ENCODE data around the gene TMEM61.
A peak's percentile ranks its signal among the peaks of the same experiment; 100 is the strongest.
"Not testable (repeated sequence)": the region's sequence is repeated elsewhere in the genome, so short reads cannot be mapped to it uniquely, and the experiment has no call there.

The TMEM61 gene

GRCh38 chr1:54980528-54981241, at the start of gene TMEM61:
Gene TMEM61 (plus strand): TSS chr1:54980628. CDS start chr1:54981066, 438 bp downstream.
- ATAC-seq (no peak), DNase-seq (no peak)
- Mint-ChIP-seq H3K36me3 (ENCODE audit: low read depth) (no peaks in the 10 kb centered on the region), H3K4me1 (no peaks in the 10 kb centered on the region), H3K9me3 (no peaks in the 10 kb centered on the region), H3K27ac (no peak within 1 kb of the TSS), H3K4me3 (no peak within 1 kb of the TSS), H3K27me3 (peaks cover 38% of the 10 kb centered on the region)

GRCh38 chr1:54931275-54931840, 49.1 kb upstream of the TMEM61 start:
- Mint-ChIP-seq H3K9me3 (no peaks in the 10 kb centered on the region), H3K4me3 (no peak overlapping the region), H3K36me3 (ENCODE audit: low read depth) (no peaks in the 10 kb centered on the region), H3K27ac (no peak overlapping the region), H3K27me3 (peaks cover 10% of the 10 kb centered on the region), H3K4me1 (no peaks in the 10 kb centered on the region)
- DNase-seq: no peak
- no peak for ATAC-seq

GRCh38 chr1:54934081-54934480, 46.3 kb upstream of the TMEM61 start:
- not testable (repeated sequence) for ATAC-seq, H3K4me1 Mint-ChIP-seq

GRCh38 chr1:54934869-54935268, 45.6 kb upstream of the TMEM61 start:
- ATAC-seq (no peak), DNase-seq (no peak)
- no peak overlapping the region for H3K27ac Mint-ChIP-seq
- peaks cover 4% of the 10 kb centered on the region for H3K4me1 Mint-ChIP-seq
- H3K9me3 Mint-ChIP-seq: no peaks in the 10 kb centered on the region
- no peaks in the 10 kb centered on the region for H3K36me3 Mint-ChIP-seq (ENCODE audit: low read depth)
- H3K4me3 Mint-ChIP-seq: no peak overlapping the region
- H3K27me3 Mint-ChIP-seq: peaks cover 13% of the 10 kb centered on the region

More at GRCh38 chr1:54934081-54934480, 46.3 kb upstream of the TMEM61 start:
- H3K4me3 Mint-ChIP-seq; DNase-seq; H3K36me3 Mint-ChIP-seq (ENCODE audit: low read depth); H3K9me3 Mint-ChIP-seq; H3K27ac Mint-ChIP-seq: not testable (repeated sequence)
- H3K27me3 Mint-ChIP-seq: peaks cover 13% of the 10 kb centered on the region

- DNase-seq: no peak
- Mint-ChIP-seq H3K36me3 (ENCODE audit: low read depth) (no peaks in the 10 kb centered on the region), H3K4me3 (no peak overlapping the region), H3K27ac (no peak overlapping the region), H3K27me3 (peaks cover 13% of the 10 kb centered on the region), H3K4me1 (peaks cover 4% of the 10 kb centered on the region), H3K9me3 (no peaks in the 10 kb centered on the region)
- no peak for ATAC-seq
Measured at GRCh38 chr1:54936791-54937190, 43.6 kb upstream of the TMEM61 start.

- ATAC-seq (no peak), DNase-seq (no peak)
- Mint-ChIP-seq H3K36me3 (ENCODE audit: low read depth) (no peaks in the 10 kb centered on the region), H3K27me3 (peaks cover 13% of the 10 kb centered on the region), H3K4me1 (peaks cover 4% of the 10 kb centered on the region), H3K27ac (no peak overlapping the region), H3K9me3 (no peaks in the 10 kb centered on the region), H3K4me3 (no peak overlapping the region)
Measured at GRCh38 chr1:54937469-54937868, 43.0 kb upstream of the TMEM61 start.

- not testable (repeated sequence) for H3K36me3 Mint-ChIP-seq (ENCODE audit: low read depth); H3K27me3 Mint-ChIP-seq; DNase-seq; H3K9me3 Mint-ChIP-seq; H3K27ac Mint-ChIP-seq; H3K4me3 Mint-ChIP-seq; H3K4me1 Mint-ChIP-seq; ATAC-seq
Measured at GRCh38 chr1:54938955-54939354, 41.5 kb upstream of the TMEM61 start.

GRCh38 chr1:54940042-54940441, 40.4 kb upstream of the TMEM61 start:
- peaks cover 6% of the 10 kb centered on the region for H3K27me3 Mint-ChIP-seq

GRCh38 chr1:54942976-54943375, 37.5 kb upstream of the TMEM61 start:
- Mint-ChIP-seq H3K27ac (no peak overlapping the region), H3K4me1 (peaks cover 6% of the 10 kb centered on the region), H3K27me3 (peaks cover 6% of the 10 kb centered on the region), H3K36me3 (ENCODE audit: low read depth) (no peaks in the 10 kb centered on the region), H3K9me3 (no peaks in the 10 kb centered on the region), H3K4me3 (no peak overlapping the region)
- DNase-seq: no peak
- ATAC-seq: no peak

More at GRCh38 chr1:54940042-54940441, 40.4 kb upstream of the TMEM61 start:
- no peaks in the 10 kb centered on the region for H3K9me3 Mint-ChIP-seq
- DNase-seq: no peak
- no peak overlapping the region for H3K27ac Mint-ChIP-seq
- ATAC-seq: no peak
- H3K4me3 Mint-ChIP-seq: no peak overlapping the region
- H3K4me1 Mint-ChIP-seq: peaks cover 5% of the 10 kb centered on the region
- no peaks in the 10 kb centered on the region for H3K36me3 Mint-ChIP-seq (ENCODE audit: low read depth)

- no peak overlapping the region for H3K27ac Mint-ChIP-seq
- no peak overlapping the region for H3K4me3 Mint-ChIP-seq
- ATAC-seq (peak; percentile 69), DNase-seq (peak; percentile 69)
- no peaks in the 10 kb centered on the region for H3K9me3 Mint-ChIP-seq
- H3K36me3 Mint-ChIP-seq (ENCODE audit: low read depth): no peaks in the 10 kb centered on the region
- H3K27me3 Mint-ChIP-seq: peaks cover 6% of the 10 kb centered on the region
- H3K4me1 Mint-ChIP-seq: peaks cover 2% of the 10 kb centered on the region
Measured at GRCh38 chr1:54944610-54945392, 35.6 kb upstream of the TMEM61 start.

- Mint-ChIP-seq H3K4me1 (peaks cover 2% of the 10 kb centered on the region), H3K9me3 (no peaks in the 10 kb centered on the region), H3K36me3 (ENCODE audit: low read depth) (no peaks in the 10 kb centered on the region), H3K4me3 (no peak overlapping the region), H3K27me3 (peaks cover 6% of the 10 kb centered on the region), H3K27ac (no peak overlapping the region)
- no peak for DNase-seq
- no peak for ATAC-seq
Measured at GRCh38 chr1:54945393-54945936, 35.0 kb upstream of the TMEM61 start.

GRCh38 chr1:54947540-54947939, 32.9 kb upstream of the TMEM61 start:
- DNase-seq: no peak
- Mint-ChIP-seq H3K27ac (no peak overlapping the region), H3K9me3 (no peaks in the 10 kb centered on the region), H3K36me3 (ENCODE audit: low read depth) (no peaks in the 10 kb centered on the region), H3K27me3 (peaks cover 4% of the 10 kb centered on the region), H3K4me1 (peaks cover 2% of the 10 kb centered on the region), H3K4me3 (no peak overlapping the region)
- ATAC-seq: no peak

- H3K36me3 Mint-ChIP-seq (ENCODE audit: low read depth): no peaks in the 10 kb centered on the region
- DNase-seq (no peak), ATAC-seq (no peak)
- H3K4me3 Mint-ChIP-seq: no peak overlapping the region
- H3K27ac Mint-ChIP-seq: no peak overlapping the region
- peaks cover 4% of the 10 kb centered on the region for H3K27me3 Mint-ChIP-seq
- H3K9me3 Mint-ChIP-seq: no peaks in the 10 kb centered on the region
- peaks cover 2% of the 10 kb centered on the region for H3K4me1 Mint-ChIP-seq
Measured at GRCh38 chr1:54949053-54949452, 31.4 kb upstream of the TMEM61 start.

- peaks cover 4% of the 10 kb centered on the region for H3K27me3 Mint-ChIP-seq
- H3K36me3 Mint-ChIP-seq (ENCODE audit: low read depth): no peaks in the 10 kb centered on the region
- ATAC-seq: no peak
- no peak overlapping the region for H3K4me3 Mint-ChIP-seq
- no peak for DNase-seq
- no peak overlapping the region for H3K27ac Mint-ChIP-seq
- H3K9me3 Mint-ChIP-seq: no peaks in the 10 kb centered on the region
- H3K4me1 Mint-ChIP-seq: peaks cover 2% of the 10 kb centered on the region
Measured at GRCh38 chr1:54950006-54950368, 30.4 kb upstream of the TMEM61 start.

All from activated naive CD8-positive, alpha-beta T cell treated with anti-CD3 and anti-CD28 coated beads, Interleukin-2, amount 50 U/mL, for 24 hours (primary cell).